Measurements from ENCODE around the gene TCF15. TPM values are rescaled to one million over a fixed set of nuclear protein-coding genes. Genes with fewer than 3 reads are reported as not detected.

TCF15 gene
- total and polyA plus RNA-seq, 10 donors, result 0.06 to 0.22 (median 0.21) TPM; not detected in 7

DNA sequence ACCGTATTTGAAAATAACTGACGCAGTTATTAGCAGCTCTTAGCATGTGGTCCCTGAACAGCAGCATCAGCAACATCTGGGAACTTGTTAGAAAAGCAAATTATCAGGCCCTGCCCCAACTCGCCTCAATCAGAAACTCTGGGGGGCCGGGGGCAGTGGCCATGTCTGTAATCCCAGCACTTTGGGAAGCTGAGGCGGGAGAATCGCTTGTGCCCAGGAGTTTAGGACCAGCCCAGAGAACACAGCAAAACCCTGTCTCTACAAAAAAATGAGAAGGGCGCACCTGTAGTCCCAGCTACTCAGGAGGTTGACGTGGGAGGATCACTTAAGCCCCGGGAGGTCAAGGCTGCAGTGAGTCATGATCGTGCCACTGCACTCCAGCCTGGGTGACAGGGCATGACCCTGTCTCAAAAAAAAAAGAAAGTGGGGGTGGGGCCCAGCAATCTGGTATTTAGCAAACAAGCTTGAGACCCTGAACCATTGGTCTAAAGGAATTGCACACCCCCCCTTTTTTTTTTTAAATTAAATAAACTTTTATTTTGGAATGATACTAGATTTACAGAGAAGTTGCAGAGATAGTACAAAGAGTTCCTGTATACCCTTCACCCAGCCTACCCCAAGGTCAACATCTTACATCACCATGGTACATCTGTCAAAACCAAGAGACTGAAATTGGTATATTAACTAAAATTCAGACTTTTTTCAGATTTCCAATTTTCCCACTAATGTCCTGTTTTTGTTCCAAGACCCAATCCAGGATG, 36.2 kb upstream of the TCF15 start:
- WGBS, 5 donors, result 78 to 89% (median 88%) methylated on average over 10 of the region's 10 CpGs
- Histone ChIP-seq H3K36me3 (peaks cover 0 to 42% (median 19%) of the 10 kb centered on the region in 6 donors), H3K4me1 (peaks cover 3 to 35% (median 14%) of the 10 kb centered on the region in 6 donors), H3K27ac (no peak overlapping the region), H3K4me3 (no peak overlapping the region), H3K9me3 (peaks cover 0 to 4% (median 0%) of the 10 kb centered on the region in 8 donors), H3K27me3 (replicated peaks in 1 of 7) (peaks cover 4 to 20% (median 10%) of the 10 kb centered on the region in 7 donors)
- TF ChIP-seq POLR2A (IDR thresholded peaks at IDR 0.05) (no peak), POLR2AphosphoS5 (IDR thresholded peaks at IDR 0.05) (no peak)
- TF ChIP-seq, protein P1, sequence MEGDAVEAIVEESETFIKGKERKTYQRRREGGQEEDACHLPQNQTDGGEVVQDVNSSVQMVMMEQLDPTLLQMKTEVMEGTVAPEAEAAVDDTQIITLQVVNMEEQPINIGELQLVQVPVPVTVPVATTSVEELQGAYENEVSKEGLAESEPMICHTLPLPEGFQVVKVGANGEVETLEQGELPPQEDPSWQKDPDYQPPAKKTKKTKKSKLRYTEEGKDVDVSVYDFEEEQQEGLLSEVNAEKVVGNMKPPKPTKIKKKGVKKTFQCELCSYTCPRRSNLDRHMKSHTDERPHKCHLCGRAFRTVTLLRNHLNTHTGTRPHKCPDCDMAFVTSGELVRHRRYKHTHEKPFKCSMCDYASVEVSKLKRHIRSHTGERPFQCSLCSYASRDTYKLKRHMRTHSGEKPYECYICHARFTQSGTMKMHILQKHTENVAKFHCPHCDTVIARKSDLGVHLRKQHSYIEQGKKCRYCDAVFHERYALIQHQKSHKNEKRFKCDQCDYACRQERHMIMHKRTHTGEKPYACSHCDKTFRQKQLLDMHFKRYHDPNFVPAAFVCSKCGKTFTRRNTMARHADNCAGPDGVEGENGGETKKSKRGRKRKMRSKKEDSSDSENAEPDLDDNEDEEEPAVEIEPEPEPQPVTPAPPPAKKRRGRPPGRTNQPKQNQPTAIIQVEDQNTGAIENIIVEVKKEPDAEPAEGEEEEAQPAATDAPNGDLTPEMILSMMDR (IDR thresholded peaks at IDR 0.05 in 8 of 11, conservative IDR thresholded peaks at IDR 0.05 in 3 of 11), result no peak
- DNase-seq, result no peak
- intact Hi-C loops (cut with DNase I; ENCODE audit: low total_unique reads), result loop anchor here (10.0 kb wide), 1 partner anchor 81 kb away; no protein-coding TSS in a partner anchor

DNA sequence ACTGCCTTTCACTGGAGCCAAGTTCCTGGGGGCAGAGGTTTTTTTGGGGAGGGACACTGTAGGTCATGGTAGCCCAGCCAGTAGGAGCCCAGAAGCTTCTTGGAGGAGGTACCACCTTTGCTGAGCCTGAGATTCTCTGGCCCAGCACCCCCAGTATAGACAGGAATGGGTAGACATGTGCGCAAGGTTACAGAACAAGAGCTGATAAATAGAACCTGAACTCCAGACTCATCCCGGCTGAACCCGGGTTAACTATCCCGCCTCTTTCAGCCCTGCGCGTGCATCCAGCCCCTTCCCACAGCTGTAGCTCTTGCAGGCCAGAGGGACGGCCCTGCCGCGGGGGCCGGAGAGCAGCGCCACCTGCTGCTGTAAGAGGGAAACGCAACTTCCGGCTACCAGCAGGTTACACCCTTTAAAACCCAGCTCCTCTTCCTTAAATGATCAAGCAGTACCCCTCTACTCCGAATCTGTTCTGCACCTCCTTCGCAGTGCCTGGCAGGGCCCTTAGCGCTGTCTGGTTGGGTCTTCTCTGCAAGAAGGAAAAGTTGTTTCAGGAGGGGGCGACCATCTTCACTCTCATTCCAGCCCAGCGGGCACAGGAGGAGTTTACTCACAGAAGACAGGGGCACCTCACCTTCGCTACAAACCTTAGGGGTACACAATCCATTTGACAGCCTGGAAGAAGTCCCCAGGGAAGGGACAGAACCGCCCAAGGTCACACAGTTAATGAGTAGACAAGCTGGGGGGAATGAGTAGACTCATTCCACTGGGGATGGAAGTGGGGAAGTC, 35.4 kb upstream of the TCF15 start:
- Histone ChIP-seq H3K9me3 (peaks cover 0 to 4% (median 0%) of the 10 kb centered on the region in 8 donors), H3K27ac (peak overlapping the region in 1 of 8 donors; percentile 28), H3K27me3 (replicated peaks in 1 of 7) (peaks cover 4 to 26% (median 10%) of the 10 kb centered on the region in 7 donors), H3K4me3 (no peak overlapping the region), H3K4me1 (peaks cover 3 to 28% (median 12%) of the 10 kb centered on the region in 6 donors), H3K36me3 (peaks cover 0 to 39% (median 19%) of the 10 kb centered on the region in 6 donors)
- WGBS, 5 donors, result 17 to 19% (median 18%) methylated on average over 20 of the region's 20 CpGs
- DNase-seq, result peak; percentile 90
- intact Hi-C loops (cut with DNase I; ENCODE audit: low total_unique reads), result loop anchor here (10.0 kb wide), 1 partner anchor 81 kb away; no protein-coding TSS in a partner anchor
- TF ChIP-seq, protein P1 (IDR thresholded peaks at IDR 0.05 in 8 of 11, conservative IDR thresholded peaks at IDR 0.05 in 3 of 11), result peak; percentile 53 to 97 (median 89)
- TF ChIP-seq POLR2AphosphoS5 (IDR thresholded peaks at IDR 0.05) (peak; percentile 30 to 48 (median 46)), POLR2A (IDR thresholded peaks at IDR 0.05) (no peak)

DNA sequence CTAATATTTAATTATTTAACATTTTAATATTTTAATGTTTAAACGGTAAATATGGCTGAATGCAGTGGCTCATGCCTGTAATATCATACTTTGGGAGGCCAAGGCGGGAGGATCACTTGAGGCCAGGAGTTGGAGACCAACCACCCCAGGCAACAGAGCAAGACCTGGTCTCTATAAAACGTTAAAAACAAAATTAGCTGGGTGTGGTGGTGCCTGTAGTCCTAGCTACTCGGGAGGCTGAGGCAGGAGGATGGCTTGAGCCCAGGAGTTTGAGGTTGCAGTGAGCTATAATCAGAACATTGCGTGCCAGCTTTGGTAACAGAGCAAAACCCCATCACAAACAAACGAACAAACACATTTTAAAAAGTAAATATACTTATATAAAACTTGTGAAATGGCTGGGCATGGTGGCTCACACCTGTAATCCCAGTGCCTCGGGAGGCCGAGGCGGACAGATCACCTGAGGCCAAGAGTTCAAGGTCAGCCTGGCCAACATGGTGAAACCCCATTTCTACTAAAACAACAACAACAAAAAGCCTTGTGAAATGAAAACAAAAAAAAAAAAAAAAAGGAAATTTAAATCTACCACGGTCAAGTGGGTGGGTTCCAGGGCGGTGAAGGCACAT, 34.7 kb upstream of the TCF15 start:
- peaks cover 4 to 31% (median 10%) of the 10 kb centered on the region in 7 donors for H3K27me3 ChIP-seq (replicated peaks in 1 of 7)
- H3K9me3 ChIP-seq, result peaks cover 0 to 4% (median 0%) of the 10 kb centered on the region in 8 donors
- TF ChIP-seq POLR2AphosphoS5 (IDR thresholded peaks at IDR 0.05), result no peak
- no peak for TF ChIP-seq POLR2A (IDR thresholded peaks at IDR 0.05)
- TF ChIP-seq, protein P1 (IDR thresholded peaks at IDR 0.05 in 8 of 11, conservative IDR thresholded peaks at IDR 0.05 in 3 of 11), result no peak
- WGBS, 5 donors, result 86 to 91% (median 88%) methylated on average over 11 of the region's 11 CpGs
- H3K36me3 ChIP-seq, result peaks cover 0 to 32% (median 19%) of the 10 kb centered on the region in 6 donors
- H3K4me1 ChIP-seq, result peaks cover 3 to 27% (median 12%) of the 10 kb centered on the region in 6 donors
- DNase-seq, result no peak
- intact Hi-C loops (cut with DNase I; ENCODE audit: low total_unique reads), result loop anchor here (10.0 kb wide), 1 partner anchor 80 kb away; no protein-coding TSS in a partner anchor
- H3K27ac ChIP-seq, result no peak overlapping the region
- H3K4me3 ChIP-seq, result no peak overlapping the region
